ENCODE data around the gene WWTR1. TPM values are rescaled to one million over a fixed set of nuclear protein-coding genes. Genes with fewer than 3 reads are reported as not detected.

The WWTR1 gene
- polyA plus RNA-seq, 1 experiment, result 164 TPM

GRCh38 chr3:149663966-149664365 is 6.1 kb upstream of the WWTR1 start:
- no peak for TF ChIP-seq CTCF (IDR thresholded peaks at IDR 0.05; ENCODE audit: low read depth, low read length)
- H3K4me3 ChIP-seq (ENCODE audit: low read depth, low read length), result no peak overlapping the region
- CTCF ChIA-PET, result no interaction called here
- POLR2A ChIA-PET, result no interaction called here
- no peak for DNase-seq (ENCODE audit: low read depth, low spot score)
- no peaks in the 10 kb centered on the region for H3K27me3 ChIP-seq (ENCODE audit: control insufficient read depth, insufficient read depth, low read length)
- no peak overlapping the region for H3K27ac ChIP-seq (ENCODE audit: low read depth, low read length)
- H3K9me3 ChIP-seq (ENCODE audit: control insufficient read depth, insufficient read depth, low read length), result no peaks in the 10 kb centered on the region

GRCh38 chr3:149662240-149662887 is 4.5 kb upstream of the WWTR1 start:
- Histone ChIP-seq H3K27me3 (ENCODE audit: control insufficient read depth, insufficient read depth, low read length) (no peaks in the 10 kb centered on the region), H3K9me3 (ENCODE audit: control insufficient read depth, insufficient read depth, low read length) (no peaks in the 10 kb centered on the region), H3K27ac (ENCODE audit: low read depth, low read length) (no peak overlapping the region), H3K4me3 (ENCODE audit: low read depth, low read length) (no peak overlapping the region)
- DNase-seq (ENCODE audit: low read depth, low spot score), result no peak
- TF ChIP-seq CTCF (IDR thresholded peaks at IDR 0.05; ENCODE audit: low read depth, low read length), result no peak
- CTCF ChIA-PET, result interaction anchor here (0.8 to 1.0 kb wide), 2 partner anchors 9 to 30 kb away, joined by 3 read pairs; no protein-coding TSS in a partner anchor
- POLR2A ChIA-PET, result no interaction called here

- H3K9me3 ChIP-seq (ENCODE audit: control insufficient read depth, insufficient read depth, low read length), result no peaks in the 10 kb centered on the region; the same call in 1 of the 2 replicates
- ChIA-PET CTCF (interaction anchor here (0.9 to 2.0 kb wide), 4 partner anchors 57 to 148 kb away, joined by 3 to 7 read pairs (median 6); no protein-coding TSS in a partner anchor), POLR2A (interaction anchor here (1.0 kb wide), 1 partner anchor 124 kb away, joined by 6 read pairs; no protein-coding TSS in a partner anchor)
- H3K27me3 ChIP-seq (ENCODE audit: control insufficient read depth, insufficient read depth, low read length), result no peaks in the 10 kb centered on the region
- no peak for TF ChIP-seq CTCF (IDR thresholded peaks at IDR 0.05; ENCODE audit: low read depth, low read length)
- no peak for DNase-seq (ENCODE audit: low read depth, low spot score)
- H3K4me3 ChIP-seq (ENCODE audit: low read depth, low read length), result no peak overlapping the region
- H3K27ac ChIP-seq (ENCODE audit: low read depth, low read length), result no peak overlapping the region
These were observed 2.6 kb upstream of the WWTR1 start for GRCh38 chr3:149660462-149660861.

DNA sequence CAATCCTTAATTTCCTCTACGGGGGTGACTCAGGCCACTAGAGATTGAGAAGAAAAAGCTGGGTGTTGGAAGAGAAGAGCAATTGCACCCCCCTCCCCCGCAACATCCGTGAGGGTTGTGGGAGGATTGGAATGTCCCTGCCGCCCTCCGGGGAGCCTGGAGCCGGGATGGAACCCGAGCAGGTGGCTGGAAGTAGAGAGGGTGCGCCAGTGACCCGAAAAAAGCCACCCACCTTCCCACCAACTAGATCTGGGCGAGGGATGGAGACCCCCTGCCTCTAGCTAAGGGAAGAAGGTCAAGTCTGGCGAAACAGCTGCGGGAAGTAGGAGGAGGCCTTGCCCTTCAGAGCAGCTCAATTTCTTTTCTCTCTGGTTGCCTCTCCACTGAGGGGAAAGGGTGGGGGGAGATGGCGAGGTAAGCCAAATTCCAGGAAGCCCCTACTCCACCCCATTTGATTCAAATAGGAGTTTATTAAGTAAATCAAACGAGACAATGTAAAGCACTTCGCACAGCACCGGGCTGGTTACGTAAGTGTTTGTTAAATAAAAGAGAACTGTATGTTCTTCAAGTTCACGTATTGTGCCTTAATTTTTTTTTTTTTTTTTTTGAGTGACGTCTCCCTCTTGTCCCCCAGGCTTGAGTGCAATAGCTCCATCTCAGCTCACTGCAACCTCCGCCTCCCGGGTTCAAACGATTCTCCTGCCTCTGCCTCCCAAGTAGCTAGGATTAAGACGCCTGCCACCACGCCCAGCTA is 1.1 kb upstream of the WWTR1 start:
- no peaks in the 10 kb centered on the region; the same call in 1 of the 2 replicates for H3K9me3 ChIP-seq (ENCODE audit: control insufficient read depth, insufficient read depth, low read length)
- no peak for TF ChIP-seq CTCF (IDR thresholded peaks at IDR 0.05; ENCODE audit: low read depth, low read length)
- no peak for DNase-seq (ENCODE audit: low read depth, low spot score)
- peak overlapping the region; percentile 94 for H3K4me3 ChIP-seq (ENCODE audit: low read depth, low read length)
- ChIA-PET POLR2A (interaction anchor here (0.8 to 2.7 kb wide), 16 partner anchors 10 to 146 kb away, joined by 3 to 16 read pairs (median 8); no protein-coding TSS in a partner anchor), CTCF (interaction anchor here (0.6 to 2.0 kb wide), 11 partner anchors 27 to 145 kb away, joined by 3 to 11 read pairs (median 5); no protein-coding TSS in a partner anchor)
- H3K27ac ChIP-seq (ENCODE audit: low read depth, low read length), result peak overlapping the region; percentile 98
- H3K27me3 ChIP-seq (ENCODE audit: control insufficient read depth, insufficient read depth, low read length), result no peaks in the 10 kb centered on the region
